HepG2 (cell line): ENCODE data around the gene FRMD5. TPM values are rescaled to one million over a fixed set of nuclear protein-coding genes. Genes with fewer than 3 reads are reported as not detected.

Source experiments
- ATAC-seq: fragments of 200-7000 bp; cut with Tn5 transposase; 3 replicates; pipeline ENCODE4 v1.9.1; 2020; ENCODE audit warnings: mild to moderate bottlenecking, moderate library complexity
- BruUV-seq: library from RNA; stranded (reverse); fragments of 400-500 nt; replicated peaks from 2 replicates; lab custom pipeline; 2021; lab: Mats Ljungman, UMichigan
- CTCF ChIA-PET: fragments of 300-600 bp; formaldehyde crosslinking; extraction: SDS; loops from one replicate; lab custom pipeline; 2021; ENCODE audit warnings: low total read pairs, inconsistent platforms, low intra/inter-chr PET ratio; lab: Yijun Ruan, JAX
- POLR2A ChIA-PET: fragments of 350-600 bp; sonication (Branson Sonifier 250); formaldehyde crosslinking; loops from one replicate; lab custom pipeline; 2020; ENCODE audit warnings: antibody characterized with exemption, inconsistent platforms; lab: Yijun Ruan, JAX
- DNase-seq: peaks from one replicate; pipeline ENCODE4 v3.0.0-alpha.2; 2015; ENCODE audit warnings: low spot score
- FAIRE-seq: peaks from 3 replicates; lab custom pipeline; 2011; peaks lifted over from hg19 to GRCh38; lab: Jason Lieb, UNC
- H2AFZ ChIP-seq: one replicate; pipeline ENCODE4 v1.6.1; 2011; ENCODE audit warnings: low read length, inconsistent platforms
- H3K27ac ChIP-seq: fragments of 300-600 bp; 3 replicates; pipeline ENCODE4 v1.8.0; 2011; ENCODE audit warnings: mixed run types, mild to moderate bottlenecking, mixed read lengths, low read length, inconsistent platforms; ENCODE audit not compliant: insufficient read depth; ENCODE audit errors: extremely low read length
- H3K27me3 ChIP-seq, 2 experiments: fragments of 200-600 bp in 1 of 2; 2 replicates in 1 of 2; 3 replicates in 1 of 2; pipeline versions ENCODE4 v1.6.0 to v1.8.0; 2011; ENCODE audit warnings: low read length in 2 of 2, mild to moderate bottlenecking in 2 of 2, moderate library complexity in 2 of 2, inconsistent platforms in 1 of 2; ENCODE audit not compliant: insufficient read depth in 2 of 2, control insufficient read depth in 1 of 2
- H3K36me3 ChIP-seq, 2 experiments: fragments of 200-600 bp in 1 of 2; replicated peaks in 1 of 2; 2 replicates in 1 of 2; 3 replicates in 1 of 2; pipeline versions ENCODE4 v1.5.1 to v1.8.0; 2011; ENCODE audit warnings: low read length in 2 of 2, inconsistent platforms in 1 of 2; ENCODE audit not compliant: insufficient read depth in 2 of 2, control insufficient read depth in 1 of 2
- H3K4me1 ChIP-seq: 2 replicates; pipeline ENCODE4 v1.5.1; 2012; ENCODE audit warnings: low read length, inconsistent platforms; ENCODE audit not compliant: insufficient read depth
- H3K4me2 ChIP-seq: 2 replicates; pipeline ENCODE4 v1.6.0; 2011; ENCODE audit warnings: low read depth, low read length, inconsistent platforms
- H3K4me3 ChIP-seq, 3 experiments: fragments of 200-600 bp in 1 of 3; sonication (generic), shearing (Covaris generic) in 1 of 3; replicated peaks in 1 of 3; 2 replicates each; pipeline ENCODE4 v1.5.1; 2011 to 2016; ENCODE audit warnings: low read length in 3 of 3, inconsistent platforms in 2 of 3, low read depth in 2 of 3, mild to moderate bottlenecking in 2 of 3, control low read depth in 1 of 3, mixed read lengths in 1 of 3; ENCODE audit not compliant: insufficient read depth in 1 of 3
- H3K79me2 ChIP-seq: one replicate; pipeline ENCODE4 v1.6.1; 2011; ENCODE audit warnings: low read length, inconsistent platforms; ENCODE audit not compliant: insufficient read depth
- H3K9ac ChIP-seq: 2 replicates; pipeline ENCODE4 v1.6.0; 2011; ENCODE audit warnings: mild to moderate bottlenecking, low read depth, low read length, inconsistent platforms; ENCODE audit not compliant: insufficient read depth
- H3K9me3 ChIP-seq: 2 replicates; pipeline ENCODE4 v1.5.1; 2012; ENCODE audit warnings: mild to moderate bottlenecking, low read length
- H4K20me1 ChIP-seq: 2 replicates; pipeline ENCODE4 v1.6.0; 2011; ENCODE audit warnings: inconsistent platforms, mild to moderate bottlenecking, low read length, moderate library complexity; ENCODE audit not compliant: insufficient read depth
- HNRNPUL1 ChIP-seq: fragments of 200-400 bp; formaldehyde crosslinking; IDR thresholded peaks from 2 replicates; pipeline ENCODE4 v1.6.1; 2017; ENCODE audit warnings: low read depth, mild to moderate bottlenecking, low read length, moderate library complexity
- HOXA5 ChIP-seq: sonication (generic); formaldehyde crosslinking; IDR thresholded peaks from 2 replicates; pipeline ENCODE4 v1.4.0; 2020; ENCODE audit warnings: missing genetic modification reagents
- STAT5B ChIP-seq: sonication (generic); formaldehyde crosslinking; IDR thresholded peaks from 2 replicates; pipeline ENCODE4 v1.4.0; 2020; ENCODE audit warnings: missing genetic modification reagents
- TAF15 ChIP-seq: fragments of 200-400 bp; formaldehyde crosslinking; IDR thresholded peaks from one replicate; pipeline ENCODE4 v1.6.1; 2018; ENCODE audit warnings: mild to moderate bottlenecking, low read depth, low read length; ENCODE audit not compliant: poor library complexity, severe bottlenecking
- ZBTB2 ChIP-seq: sonication (generic); formaldehyde crosslinking; IDR thresholded peaks from 2 replicates; pipeline ENCODE4 v1.8.0; 2022; ENCODE audit warnings: low read depth, missing genetic modification reagents
- ZBTB37 ChIP-seq: sonication (generic); formaldehyde crosslinking; IDR thresholded peaks from 2 replicates; pipeline ENCODE4 v1.4.0; 2020; ENCODE audit warnings: mild to moderate bottlenecking, missing genetic modification reagents
- ZNF878 ChIP-seq: sonication (generic); formaldehyde crosslinking; IDR thresholded peaks from 2 replicates; pipeline ENCODE4 v1.8.1; 2023; ENCODE audit warnings: mild to moderate bottlenecking, missing genetic modification reagents, moderate library complexity
- ZSCAN21 ChIP-seq: sonication (generic); formaldehyde crosslinking; IDR thresholded peaks from 2 replicates; pipeline ENCODE4 v1.8.0; 2022; ENCODE audit warnings: mild to moderate bottlenecking, missing genetic modification reagents, moderate library complexity, borderline replicate concordance
- WGBS: methylation state at CpG from one replicate; pipeline ENCODE4 v1.1.6; 2017; ENCODE audit warnings: low lambda C conversion rate; 5-methylcytosine and 5-hydroxymethylcytosine counted together
- in situ Hi-C: cut with HindIII; loops from 2 replicates; pipeline ENCODE4 v1.10.0; 2017; ENCODE audit warnings: low pct_unique_long_range_greater_than_20kb; ENCODE audit not compliant: extremely low pct_ligation_motif_present
- intact Hi-C: fragments of 100-400 bp; cut with micrococcal nuclease; formaldehyde crosslinking; loops from one replicate; pipeline ENCODE4 v1.10.0; 2022; ENCODE audit not compliant: unreplicated experiment
- polyA plus RNA-seq, 8 experiments: library from polyadenylated mRNA; depleted of rRNA in 3 of 8; stranded (reverse) in 7 of 8; unstranded in 1 of 8; fragments of >200 nt; fragmentation: Illumina TruSeq in 4 of 8; extraction: Trizol in 4 of 8; gene quantifications; 2 replicates each; pipeline versions ENCODE4 v1.2.1 to v1.2.3, GENCODE V29; 2011 to 2016; ENCODE audit warnings: low read depth in 4 of 8, missing spikeins in 1 of 8, mixed read lengths in 1 of 8; ENCODE audit not compliant: insufficient read depth in 1 of 8
- total RNA-seq, 5 experiments: library from RNA; depleted of rRNA; stranded (reverse); fragments of >200 nt; fragmentation: Illumina TruSeq; extraction: Trizol; gene quantifications; 2 replicates each; pipeline ENCODE4 v1.2.3, GENCODE V29; 2016; ENCODE audit warnings: low read depth in 1 of 5

FRMD5 gene
- total and polyA plus RNA-seq, 2 of the 13 experiments (the other 11 are each of a cell fraction or from before 2014, with no cell fraction given), result 0.93 to 1.5 TPM

GRCh38 chr15:44136991-44137477, 58.0 kb downstream of the FRMD5 start:
- in situ Hi-C loops (no loop called here), intact Hi-C loops (loop anchor here (5.0 kb wide), 1 partner anchor 200 kb away; no protein-coding TSS in a partner anchor)
- Histone ChIP-seq H3K27ac (no peak overlapping the region), H3K4me1 (no peaks in the 10 kb centered on the region), H3K9ac (no peak overlapping the region), H3K4me2 (no peak overlapping the region), H3K4me3 (no peak overlapping the region), H3K9me3 (no peaks in the 10 kb centered on the region), H3K27me3 (no peaks in the 10 kb centered on the region), H3K79me2 (no peaks in the 10 kb centered on the region), H4K20me1 (no peaks in the 10 kb centered on the region), H3K36me3 (no peaks in the 10 kb centered on the region), H2AFZ (no peak overlapping the region)
- DNase-seq (no peak), FAIRE-seq (no peak), ATAC-seq (no peak)
- CTCF ChIA-PET, result no interaction called here
- POLR2A ChIA-PET, result no interaction called here
- TF ChIP-seq HOXA5 (no peak), ZBTB2 (CRISPR knock-in tag) (no peak)
- no TSS peak for BruUV-seq
- WGBS, result 15% methylated on average over 3 of the region's 3 CpGs

GRCh38 chr15:44132057-44132456, 63.0 kb downstream of the FRMD5 start:
- H3K27ac ChIP-seq, result no peak overlapping the region
- ATAC-seq, result no peak
- H3K4me2 ChIP-seq, result no peak overlapping the region
- H4K20me1 ChIP-seq, result no peaks in the 10 kb centered on the region
- WGBS, result 29% methylated on average over 10 of the region's 10 CpGs
- in situ Hi-C loops (no loop called here), intact Hi-C loops (no loop called here)
- H3K79me2 ChIP-seq, result no peaks in the 10 kb centered on the region
- H3K4me1 ChIP-seq, result no peaks in the 10 kb centered on the region
- H2AFZ ChIP-seq, result no peak overlapping the region
- H3K27me3 ChIP-seq, result no peaks in the 10 kb centered on the region
- TF ChIP-seq HNRNPUL1 (no peak), ZSCAN21 (CRISPR knock-in tag) (no peak), TAF15 (no peak), ZBTB37 (CRISPR knock-in tag) (no peak), ZNF878 (CRISPR knock-in tag) (no peak), STAT5B (CRISPR knock-in tag) (no peak)
- ChIA-PET CTCF (no interaction called here), POLR2A (no interaction called here)
- no peak for DNase-seq
- no peaks in the 10 kb centered on the region for H3K9me3 ChIP-seq
- H3K36me3 ChIP-seq, result no peaks in the 10 kb centered on the region
- no peak overlapping the region for H3K4me3 ChIP-seq
- no peak overlapping the region for H3K9ac ChIP-seq
- BruUV-seq, result no TSS peak
- no peak for FAIRE-seq
